ENCODE results near the gene RASSF5.

DNA sequence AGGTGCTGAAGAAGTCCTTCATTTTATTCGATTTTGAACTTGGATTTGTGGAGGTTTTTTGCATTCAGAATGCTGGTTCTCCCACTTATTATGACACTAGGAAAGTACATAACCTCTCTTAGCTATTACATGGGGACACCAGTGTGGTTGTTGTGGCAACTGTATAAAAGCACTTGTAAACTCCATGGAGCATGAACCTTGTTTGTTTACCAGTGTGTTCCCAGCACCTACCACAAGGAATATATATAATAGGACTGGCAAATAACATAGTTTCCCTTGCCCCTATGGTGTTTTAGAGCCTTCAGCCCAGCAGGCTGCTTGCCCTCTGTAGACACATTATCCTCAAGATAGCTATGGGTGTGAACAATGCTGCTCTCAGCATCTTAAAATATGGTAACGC lies 43.1 kb downstream of the RASSF5 start:
- TF ChIP-seq POLR2AphosphoS5 (IDR thresholded peaks at IDR 0.05; ENCODE audit: low read depth, low read length) (no peak), TAF1 (IDR thresholded peaks at IDR 0.05; ENCODE audit: low read depth, low read length) (no peak), POLR2A (IDR thresholded peaks at IDR 0.05; ENCODE audit: low read depth, low read length) (no peak)

All from GM12891 (cell line).